CD14-positive monocyte (primary cell): ENCODE data around the gene LGALS3BP. TPM values are rescaled to one million over a fixed set of nuclear protein-coding genes. Genes with fewer than 3 reads are reported as not detected.

Source experiments
- DNase-seq, 3 donors: peaks; one replicate each; pipeline ENCODE4 v3.0.0-alpha.2; 2011 to 2022
- H2AFZ ChIP-seq: 2 replicates; pipeline ENCODE4 v1.6.0; 2012; ENCODE audit warnings: mild to moderate bottlenecking, low read depth, low read length, inconsistent platforms; ENCODE audit not compliant: insufficient read depth, poor library complexity, severe bottlenecking
- H3K27ac ChIP-seq, 2 donors: 1 replicate in 1 of 2; 2 replicates in 1 of 2; pipeline ENCODE4 v1.5.1; 2012 to 2013; ENCODE audit warnings: low read length in 2 of 2, control low read depth in 1 of 2, inconsistent platforms in 1 of 2, low read depth in 1 of 2, mild to moderate bottlenecking in 1 of 2
- H3K27me3 ChIP-seq, 2 donors: one replicate each; pipeline versions ENCODE4 v1.6.0 to v1.6.1; 2011 to 2013; ENCODE audit warnings: low read length in 2 of 2; ENCODE audit not compliant: control insufficient read depth in 2 of 2, insufficient read depth in 2 of 2
- H3K36me3 ChIP-seq, 2 donors: replicated peaks in 1 of 2; 1 replicate in 1 of 2; 2 replicates in 1 of 2; pipeline versions ENCODE4 v1.5.1 to v1.6.1; 2012 to 2013; ENCODE audit warnings: low read length in 2 of 2, control low read depth in 1 of 2, inconsistent platforms in 1 of 2, mild to moderate bottlenecking in 1 of 2; ENCODE audit not compliant: insufficient read depth in 2 of 2, control insufficient read depth in 1 of 2
- H3K4me1 ChIP-seq, 2 donors: 1 replicate in 1 of 2; 2 replicates in 1 of 2; pipeline versions ENCODE4 v1.5.1 to v1.6.1; 2012 to 2013; ENCODE audit warnings: low read length in 2 of 2, control low read depth in 1 of 2, inconsistent platforms in 1 of 2, mild to moderate bottlenecking in 1 of 2, moderate library complexity in 1 of 2; ENCODE audit not compliant: insufficient read depth in 2 of 2, control insufficient read depth in 1 of 2
- H3K4me2 ChIP-seq: replicated peaks from 2 replicates; pipeline ENCODE3; 2012; ENCODE audit warnings: low read length, moderate library complexity, mild to moderate bottlenecking; ENCODE audit not compliant: poor library complexity, severe bottlenecking; ENCODE audit errors: extremely low read depth
- H3K4me3 ChIP-seq, 3 experiments: fragments of 200-600 bp in 1 of 3; sonication (generic) in 1 of 3; replicated peaks in 1 of 3; 1 replicate in 2 of 3; 2 replicates in 1 of 3; pipeline ENCODE4 v1.5.1; 2011 to 2013; ENCODE audit warnings: low read length in 3 of 3, mild to moderate bottlenecking in 3 of 3, control low read depth in 2 of 3, low read depth in 2 of 3, inconsistent platforms in 1 of 3, moderate library complexity in 1 of 3
- H3K79me2 ChIP-seq: 2 replicates; pipeline ENCODE4 v1.6.0; 2012; ENCODE audit warnings: mild to moderate bottlenecking, control low read depth, inconsistent platforms, low read length, moderate library complexity; ENCODE audit not compliant: insufficient read depth
- H3K9ac ChIP-seq: 2 replicates; pipeline ENCODE4 v1.6.0; 2017; ENCODE audit warnings: low read length, mild to moderate bottlenecking; ENCODE audit not compliant: insufficient read depth, poor library complexity, severe bottlenecking
- H3K9me3 ChIP-seq, 2 donors: replicated peaks in 1 of 2; 1 replicate in 1 of 2; 2 replicates in 1 of 2; pipeline versions ENCODE4 v1.5.1 to v1.6.1; 2012 to 2013; ENCODE audit warnings: low read length in 2 of 2, control low read depth in 1 of 2; ENCODE audit not compliant: control insufficient read depth in 1 of 2, insufficient read depth in 1 of 2
- H4K20me1 ChIP-seq: 2 replicates; pipeline ENCODE4 v1.6.0; 2012; ENCODE audit warnings: mild to moderate bottlenecking, low read length, control low read depth, moderate library complexity; ENCODE audit not compliant: insufficient read depth
- H3K27ac Mint-ChIP-seq, 7 donors: one replicate each; pipeline ENCODE4 v1.8.0; 2020; ENCODE audit warnings: mild to moderate bottlenecking in 7 of 7, mixed read lengths in 7 of 7, moderate library complexity in 6 of 7, inconsistent platforms in 2 of 7
- H3K27me3 Mint-ChIP-seq, 3 donors: one replicate each; pipeline ENCODE4 v1.8.0; 2021 to 2022; ENCODE audit warnings: low read depth in 3 of 3, mild to moderate bottlenecking in 3 of 3, mixed read lengths in 3 of 3, moderate library complexity in 3 of 3, inconsistent platforms in 1 of 3
- H3K36me3 Mint-ChIP-seq, 2 donors: one replicate each; pipeline ENCODE4 v1.8.0; 2020; ENCODE audit warnings: mixed read lengths in 2 of 2, inconsistent platforms in 1 of 2, mild to moderate bottlenecking in 1 of 2
- H3K4me1 Mint-ChIP-seq: one replicate; pipeline ENCODE4 v1.8.0; 2020; ENCODE audit warnings: mild to moderate bottlenecking, mixed read lengths
- H3K4me3 Mint-ChIP-seq, 2 donors: one replicate each; pipeline ENCODE4 v1.8.0; 2020; ENCODE audit warnings: mild to moderate bottlenecking in 2 of 2, mixed read lengths in 2 of 2, moderate library complexity in 1 of 2
- H3K9me3 Mint-ChIP-seq, 7 donors: one replicate each; pipeline ENCODE4 v1.8.0; 2020 to 2022; ENCODE audit warnings: mixed read lengths in 7 of 7, mild to moderate bottlenecking in 6 of 7, moderate library complexity in 6 of 7, inconsistent platforms in 2 of 7
- CTCF ChIP-seq: fragments of 200-600 bp; IDR thresholded peaks from one replicate; pipeline ENCODE4 v1.8.0; 2022; ENCODE audit warnings: antibody characterized with exemption, mild to moderate bottlenecking
- WGBS: methylation state at CpG from one replicate; pipeline ENCODE4 v1.1.5; 2013; ENCODE audit warnings: missing lambda C conversion rate; ENCODE audit not compliant: insufficient coverage; 5-methylcytosine and 5-hydroxymethylcytosine counted together
- intact Hi-C, 2 donors: fragments of 100-400 bp; cut with micrococcal nuclease; formaldehyde crosslinking; loops; one replicate each; pipeline versions ENCODE4 v1.15.0 to v1.15.1; 2023
- polyA plus RNA-seq, 3 donors: library from polyadenylated mRNA; depleted of rRNA in 1 of 3; unstranded in 2 of 3; stranded (reverse) in 1 of 3; fragments of 300-500 nt in 2 of 3; fragments of >200 nt in 1 of 3; fragmentation: Illumina TruSeq in 2 of 3; gene quantifications; 1 replicate in 2 of 3; 2 replicates in 1 of 3; pipeline ENCODE4 v1.2.3, GENCODE V29; 2012 to 2021

LGALS3BP gene
- polyA plus RNA-seq, 3 donors, result 11.4 to 12.0 (median 11.7) TPM

DNA sequence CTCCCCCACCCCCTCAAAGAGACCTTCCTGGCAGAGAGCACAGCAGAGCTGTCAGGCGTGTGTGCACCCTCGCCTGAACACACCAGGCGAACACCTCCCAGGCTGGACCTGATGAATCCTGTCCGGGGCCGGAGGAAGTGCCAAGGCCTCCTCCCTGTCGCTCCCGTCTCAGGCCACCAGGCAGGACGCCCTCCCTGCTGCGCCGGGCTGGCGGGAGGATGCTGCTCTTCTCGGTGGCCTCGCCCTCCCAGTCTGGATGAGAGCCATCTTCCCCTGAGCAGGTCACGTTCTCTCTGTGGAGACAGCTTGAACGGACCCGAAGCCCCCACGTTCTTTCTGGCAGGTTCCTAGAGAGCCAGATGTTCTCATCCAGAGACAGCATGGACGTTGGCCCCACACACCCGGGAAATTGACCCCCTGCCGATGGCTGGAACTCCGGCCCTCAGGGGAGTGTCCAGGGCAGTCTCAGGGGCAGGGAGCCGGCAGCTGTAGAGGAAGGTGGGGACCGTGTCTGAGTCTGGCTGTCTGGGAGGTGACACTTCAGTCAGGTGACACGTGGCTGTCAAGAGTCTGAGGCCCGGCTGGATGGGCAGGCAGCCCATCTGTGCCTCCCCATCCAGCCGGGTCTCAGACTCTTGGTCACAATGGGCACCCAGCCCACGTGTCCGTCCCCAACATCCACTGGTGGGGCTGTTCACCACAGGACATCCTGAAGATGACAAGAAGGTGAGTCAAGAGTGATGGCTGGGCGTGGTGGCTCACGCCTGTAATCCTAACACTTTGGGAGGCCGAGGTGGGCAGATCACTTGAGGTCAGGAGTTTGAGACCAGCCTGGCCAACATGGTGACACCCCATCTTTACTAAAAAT, 49.6 kb downstream of the LGALS3BP start:
- WGBS, result 91% methylated on average over 21 of the region's 31 CpGs
- Histone ChIP-seq H4K20me1 (no peaks in the 10 kb centered on the region), H3K27me3 (no peaks in the 10 kb centered on the region), H3K4me2 (no peak overlapping the region), H2AFZ (no peak overlapping the region), H3K9ac (no peak overlapping the region), H3K4me1 (peaks cover 26 to 29% of the 10 kb centered on the region in 2 donors), H3K9me3 (no peaks in the 10 kb centered on the region), H3K27ac (no peak overlapping the region), H3K79me2 (peaks cover 5% of the 10 kb centered on the region), H3K36me3 (no peaks in the 10 kb centered on the region), H3K4me3 (no peak overlapping the region)
- Mint-ChIP-seq H3K9me3 (no peaks in the 10 kb centered on the region), H3K4me3 (no peak overlapping the region), H3K27me3 (peaks cover 4 to 13% (median 8%) of the 10 kb centered on the region in 3 donors), H3K4me1 (peaks cover 28% of the 10 kb centered on the region), H3K27ac (peak overlapping the region in 1 of 7 donors; percentile 53), H3K36me3 (peaks cover 0 to 2% of the 10 kb centered on the region in 2 donors)
- intact Hi-C loops, result loop anchor here (5.0 kb wide), 1 partner anchor 37 kb away; no protein-coding TSS in a partner anchor
- DNase-seq, result no peak
- no peak for TF ChIP-seq CTCF

GRCh38 chr17:78925662-78926555, 53.8 kb downstream of the LGALS3BP start:
- peak overlapping the region; percentile 93 for H3K4me2 ChIP-seq
- Mint-ChIP-seq H3K9me3 (no peaks in the 10 kb centered on the region), H3K36me3 (peaks cover 10 to 11% of the 10 kb centered on the region in 2 donors), H3K4me1 (peaks cover 35% of the 10 kb centered on the region), H3K27ac (peak overlapping the region; percentile 40 to 88 (median 82)), H3K4me3 (peak overlapping the region; percentile 69 to 80), H3K27me3 (peaks cover 1 to 5% (median 4%) of the 10 kb centered on the region in 3 donors)
- intact Hi-C loops, result loop anchor here in 1 of 2 donors (2.0 to 5.0 kb wide), 2 partner anchors 41 to 63 kb away; no protein-coding TSS in a partner anchor
- no peaks in the 10 kb centered on the region for H3K27me3 ChIP-seq
- peaks cover 34 to 38% of the 10 kb centered on the region in 2 donors for H3K4me1 ChIP-seq
- H3K9me3 ChIP-seq, result no peaks in the 10 kb centered on the region
- WGBS, result 19% methylated on average over 24 of the region's 33 CpGs
- peak overlapping the region; percentile 73 for H3K9ac ChIP-seq
- peak overlapping the region; percentile 79 for H2AFZ ChIP-seq
- DNase-seq, result peak; percentile 47 to 59 (median 51)
- peak overlapping the region; percentile 52 to 96 (median 62) for H3K4me3 ChIP-seq
- TF ChIP-seq CTCF, result no peak
- peak overlapping the region; percentile 64 to 72 for H3K27ac ChIP-seq
- H3K36me3 ChIP-seq, result peaks cover 0 to 13% of the 10 kb centered on the region in 2 donors
- peaks cover 34% of the 10 kb centered on the region for H4K20me1 ChIP-seq
- H3K79me2 ChIP-seq, result peaks cover 45% of the 10 kb centered on the region
